Tibial nerve (tissue), 4 donors: ENCODE measurements around the gene TCF12. TPM values are rescaled to one million over a fixed set of nuclear protein-coding genes. Genes with fewer than 3 reads are reported as not detected.

ENCODE experiments used
- DNase-seq, 2 donors: peaks; one replicate each; pipeline ENCODE4 v3.0.0-alpha.2; 2019; ENCODE audit warnings: low spot score in 2 of 2
- H3K27ac ChIP-seq, 4 donors: fragments of 200-600 bp; sonication (generic) in 3 of 4; one replicate each; pipeline ENCODE4 v1.5.1; 2017 to 2019; ENCODE audit warnings: mild to moderate bottlenecking in 1 of 4
- H3K27me3 ChIP-seq, 2 donors: fragments of 200-600 bp; sonication (generic) in 1 of 2; one replicate each; pipeline versions ENCODE4 v1.5.1 to v1.6.0; 2017 to 2019
- H3K36me3 ChIP-seq, 3 donors: fragments of 200-600 bp; sonication (generic); one replicate each; pipeline ENCODE4 v1.5.1; 2018 to 2019
- H3K4me1 ChIP-seq, 4 donors: fragments of 200-600 bp; sonication (generic) in 3 of 4; one replicate each; pipeline ENCODE4 v1.5.1; 2017 to 2019
- H3K4me3 ChIP-seq, 4 donors: fragments of 200-600 bp; sonication (generic) in 3 of 4; one replicate each; pipeline ENCODE4 v1.5.1; 2017 to 2019; ENCODE audit warnings: mild to moderate bottlenecking in 1 of 4, moderate library complexity in 1 of 4
- H3K9me3 ChIP-seq, 4 donors: fragments of 200-600 bp; sonication (generic) in 3 of 4; one replicate each; pipeline ENCODE4 v1.5.1; 2017 to 2019
- CTCF ChIP-seq, 5 experiments: fragments of 200-600 bp in 3 of 5; fragments of 450-650 bp in 2 of 5; sonication (generic) in 3 of 5; IDR thresholded peaks; one replicate each; pipeline ENCODE4 v1.5.1; 2016 to 2019; ENCODE audit warnings: antibody characterized with exemption in 5 of 5, mild to moderate bottlenecking in 3 of 5, moderate library complexity in 2 of 5
- EP300 ChIP-seq, 2 donors: sonication (generic); formaldehyde crosslinking; IDR thresholded peaks; one replicate each; pipeline ENCODE4 v1.6.1; 2017; ENCODE audit warnings: antibody characterized with exemption in 2 of 2, mild to moderate bottlenecking in 1 of 2
- POLR2A ChIP-seq, 2 donors: fragments of 450-650 bp; IDR thresholded peaks; one replicate each; pipeline ENCODE4 v1.6.1; 2017; ENCODE audit warnings: antibody characterized with exemption in 2 of 2, mild to moderate bottlenecking in 2 of 2, moderate library complexity in 2 of 2
- WGBS, 2 donors: methylation state at CpG; one replicate each; pipeline ENCODE4 v1.1.5; 2018; 5-methylcytosine and 5-hydroxymethylcytosine counted together
- total RNA-seq, 4 donors: library from RNA; depleted of rRNA; stranded (reverse); fragments of >200 nt; gene quantifications; one replicate each; pipeline ENCODE4 v1.1.0, GENCODE V29; 2016

The TCF12 gene
- total RNA-seq, 4 donors from 2014 or later: 117 to 181 (median 174) TPM

DNA sequence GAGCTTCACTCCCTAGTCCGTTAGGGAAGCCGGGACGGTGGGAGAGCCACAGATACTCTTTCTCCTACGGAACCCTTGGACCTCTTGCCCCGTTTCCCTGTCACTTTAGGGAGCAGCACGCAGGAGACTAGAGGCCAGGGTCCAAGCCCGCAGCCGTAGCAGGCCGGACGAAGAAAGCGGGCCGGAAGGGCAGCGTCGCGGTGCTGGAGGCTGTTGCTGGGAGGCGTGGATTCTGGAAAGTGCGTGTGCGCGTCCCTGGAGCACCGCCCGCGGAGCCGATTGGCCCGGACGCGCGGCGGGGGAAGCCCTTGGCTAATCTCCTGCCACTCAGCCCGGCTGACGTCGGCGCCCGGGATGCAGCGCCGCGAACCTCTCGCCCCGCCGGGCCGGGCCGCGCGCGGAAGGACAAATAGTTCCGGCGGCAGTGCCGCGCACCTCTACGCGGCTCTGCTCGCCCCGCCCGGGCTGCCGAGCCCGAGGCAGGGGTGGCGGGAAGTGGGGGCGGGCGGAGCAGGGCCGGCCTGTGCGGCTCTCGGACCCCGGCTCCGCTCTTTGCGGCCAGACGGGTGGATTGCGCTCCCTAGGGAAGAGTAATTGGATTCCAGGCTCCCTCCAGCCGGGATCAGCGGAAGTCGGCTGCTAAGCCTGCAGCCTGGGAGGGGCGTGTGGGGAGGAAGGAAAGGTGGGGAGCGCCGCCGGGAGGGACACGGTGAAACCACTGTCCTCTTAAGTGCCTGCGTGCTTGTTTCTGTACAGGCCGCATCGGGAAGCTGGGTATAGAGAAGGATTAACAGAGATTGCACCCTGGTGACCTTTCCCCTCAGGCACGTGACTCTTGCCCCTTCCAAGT lies 31.3 kb upstream of the TCF12 start:
- Histone ChIP-seq H3K4me1 (peaks cover 0 to 26% (median 11%) of the 10 kb centered on the region in 4 donors), H3K4me3 (peak overlapping the region; percentile 65 to 80 (median 75)), H3K36me3 (no peaks in the 10 kb centered on the region), H3K27ac (peak overlapping the region; percentile 93 to 99 (median 96)), H3K9me3 (no peaks in the 10 kb centered on the region), H3K27me3 (no peaks in the 10 kb centered on the region)
- TF ChIP-seq EP300 (IDR thresholded peaks at IDR 0.05) (peak; percentile 68 to 96), CTCF (IDR thresholded peaks at IDR 0.05) (peak in 2 of 5 experiments; percentile 34 to 67), POLR2A (IDR thresholded peaks at IDR 0.05) (peak; percentile 9 to 82)
- 0% methylated on average over 31 to 47 of the region's 78 CpGs for whole genome bisulfite sequencing, 2 donors
- DNase-seq: peak; percentile 81 to 86

DNA sequence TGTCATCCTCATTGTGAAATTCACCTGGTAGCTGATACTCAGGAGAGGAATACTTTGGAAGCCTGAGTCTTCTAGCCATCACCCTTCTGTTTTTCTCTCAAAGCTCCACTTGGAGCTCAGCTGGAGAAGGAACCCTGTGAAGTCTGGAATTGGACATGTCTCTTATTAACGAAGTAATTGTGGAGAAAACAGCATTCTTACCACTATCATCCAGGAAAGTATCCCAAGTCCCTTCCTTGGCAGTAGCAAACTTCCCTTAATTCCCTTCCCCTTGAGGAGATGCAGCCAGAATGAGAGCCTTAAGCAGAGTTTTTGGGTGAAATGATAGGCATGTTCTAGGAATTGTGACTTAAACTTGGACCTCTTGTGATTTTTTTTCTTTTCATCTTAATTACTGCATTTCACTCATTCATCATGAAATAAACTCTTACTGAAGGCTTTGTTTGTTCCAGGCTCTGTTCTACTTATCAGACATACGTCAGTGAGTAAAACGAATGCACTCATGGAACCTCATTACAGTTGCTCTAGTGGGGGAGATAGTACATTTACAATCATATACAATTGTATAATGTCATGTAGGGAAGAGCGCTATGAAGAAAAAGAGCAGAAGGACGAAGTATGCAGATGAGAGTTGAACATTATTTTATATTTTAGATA lies 30.5 kb upstream of the TCF12 start:
- TF ChIP-seq EP300 (IDR thresholded peaks at IDR 0.05): no peak
- TF ChIP-seq CTCF (IDR thresholded peaks at IDR 0.05): no peak
- no peak for TF ChIP-seq POLR2A (IDR thresholded peaks at IDR 0.05)

GRCh38 chr15:56890038-56890437 lies 28.4 kb upstream of the TCF12 start:
- no peak for DNase-seq
- no peaks in the 10 kb centered on the region for H3K9me3 ChIP-seq
- TF ChIP-seq CTCF (IDR thresholded peaks at IDR 0.05) (no peak), POLR2A (IDR thresholded peaks at IDR 0.05) (no peak), EP300 (IDR thresholded peaks at IDR 0.05) (no peak)
- no peak overlapping the region for H3K27ac ChIP-seq
- no peaks in the 10 kb centered on the region for H3K36me3 ChIP-seq
- peaks cover 0 to 26% (median 11%) of the 10 kb centered on the region in 4 donors for H3K4me1 ChIP-seq
- 96 to 100% methylated on average over 2 of the region's 2 CpGs for WGBS, 2 donors
- H3K4me3 ChIP-seq: no peak overlapping the region
- no peaks in the 10 kb centered on the region for H3K27me3 ChIP-seq

More for the DNA sequence above, 30.5 kb upstream of the TCF12 start:
- Histone ChIP-seq H3K4me1 (peaks cover 0 to 26% (median 11%) of the 10 kb centered on the region in 4 donors), H3K27me3 (no peaks in the 10 kb centered on the region), H3K36me3 (no peaks in the 10 kb centered on the region), H3K27ac (peak overlapping the region; percentile 93 to 99 (median 96)), H3K9me3 (no peaks in the 10 kb centered on the region), H3K4me3 (peak overlapping the region; percentile 65 to 80 (median 75))
- WGBS, 2 donors: 51 to 59% methylated on average over 5 of the region's 5 CpGs
- DNase-seq: no peak

DNA sequence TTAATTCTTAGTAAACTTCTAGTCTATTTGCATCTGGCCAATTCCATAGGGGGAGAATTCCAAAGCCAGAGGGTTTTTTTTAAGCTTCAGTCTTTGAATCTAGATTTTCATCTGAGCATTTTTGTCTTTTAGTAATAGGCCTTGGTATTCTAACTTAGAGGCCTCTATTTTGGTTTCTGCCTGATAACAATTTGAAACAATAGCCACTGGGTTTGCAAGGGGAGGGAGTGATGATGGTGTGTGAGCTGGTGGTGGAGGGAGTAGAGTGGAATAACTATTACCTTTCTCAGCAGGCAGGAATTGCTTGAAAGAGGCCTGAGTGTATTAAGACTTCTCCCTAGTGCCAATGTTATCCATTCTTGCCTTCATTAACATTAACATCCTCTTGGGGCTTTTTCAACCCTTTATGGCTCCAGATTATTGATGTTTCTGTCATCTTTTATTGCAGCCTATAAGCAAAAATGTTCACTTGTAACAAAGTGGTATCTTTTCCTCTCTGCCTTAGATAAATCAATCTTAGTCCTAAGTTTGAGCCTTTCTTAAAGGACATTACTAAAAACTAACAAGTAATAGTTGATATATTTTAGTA lies 26.5 kb upstream of the TCF12 start:
- Histone ChIP-seq H3K36me3 (no peaks in the 10 kb centered on the region), H3K27me3 (no peaks in the 10 kb centered on the region), H3K9me3 (no peaks in the 10 kb centered on the region), H3K4me1 (peaks cover 0 to 16% (median 4%) of the 10 kb centered on the region in 4 donors), H3K4me3 (no peak overlapping the region), H3K27ac (no peak overlapping the region)
- no peak for DNase-seq
- no peak for TF ChIP-seq POLR2A (IDR thresholded peaks at IDR 0.05)
- TF ChIP-seq CTCF (IDR thresholded peaks at IDR 0.05): no peak
- no peak for TF ChIP-seq EP300 (IDR thresholded peaks at IDR 0.05)
